HG03095 (cell line): Measurements from ENCODE around the gene C4orf36.

ENCODE experiments used
- ATAC-seq: cut with Tn5 transposase; IDR thresholded peaks from one replicate; pipeline ENCODE4 v1.9.1; 2021; ENCODE audit warnings: moderate library complexity; ENCODE audit not compliant: unreplicated experiment

C4orf36 gene

GRCh38 chr4:86870442-86871069 is 21.7 kb downstream of the C4orf36 start:
- no peak for ATAC-seq

GRCh38 chr4:86857341-86858052 is 34.7 kb downstream of the C4orf36 start:
- ATAC-seq, result no peak

GRCh38 chr4:86856896-86857295 is 35.3 kb downstream of the C4orf36 start:
- no peak for ATAC-seq

- no peak for ATAC-seq
These were observed 36.6 kb downstream of the C4orf36 start for GRCh38 chr4:86855572-86855971.

- no peak for ATAC-seq
These were observed 39.0 kb downstream of the C4orf36 start for GRCh38 chr4:86853209-86853608.

- ATAC-seq, result no peak
These were observed 43.2 kb downstream of the C4orf36 start, which contains the start of gene SLC10A6 for GRCh38 chr4:86848732-86849619. Gene SLC10A6, minus strand, starts transcription at chr4:86849384. Its CDS starts 269 bp downstream, at chr4:86849115.

GRCh38 chr4:86848136-86848535 is 44.1 kb downstream of the C4orf36 start:
- no peak for ATAC-seq

- ATAC-seq, result no peak
These were observed 44.7 kb downstream of the C4orf36 start for GRCh38 chr4:86847571-86847970.

GRCh38 chr4:86846921-86847320 is 45.3 kb downstream of the C4orf36 start:
- ATAC-seq, result no peak

GRCh38 chr4:86845593-86845992 is 46.6 kb downstream of the C4orf36 start:
- no peak for ATAC-seq

GRCh38 chr4:86841309-86841708 is 50.9 kb downstream of the C4orf36 start:
- ATAC-seq, result no peak

- no peak for ATAC-seq
These were observed 51.4 kb downstream of the C4orf36 start for GRCh38 chr4:86840858-86841257.

- ATAC-seq, result no peak
These were observed 54.3 kb downstream of the C4orf36 start for GRCh38 chr4:86837691-86838503.

GRCh38 chr4:86835677-86836076 is 56.5 kb downstream of the C4orf36 start:
- no peak for ATAC-seq

GRCh38 chr4:86834901-86835300 is 57.3 kb downstream of the C4orf36 start:
- no peak for ATAC-seq

- ATAC-seq, result no peak
These were observed 58.6 kb downstream of the C4orf36 start for GRCh38 chr4:86833615-86834014.

- ATAC-seq, result no peak
These were observed 60.7 kb downstream of the C4orf36 start for GRCh38 chr4:86831262-86832130.
